GM18909 (cell line): ENCODE data around the gene DNM3.

ENCODE experiments used
- ATAC-seq: cut with Tn5 transposase; IDR thresholded peaks from one replicate; pipeline ENCODE4 v1.9.1; 2021; ENCODE audit warnings: mild to moderate bottlenecking; ENCODE audit not compliant: unreplicated experiment, poor library complexity

DNM3 gene

DNA sequence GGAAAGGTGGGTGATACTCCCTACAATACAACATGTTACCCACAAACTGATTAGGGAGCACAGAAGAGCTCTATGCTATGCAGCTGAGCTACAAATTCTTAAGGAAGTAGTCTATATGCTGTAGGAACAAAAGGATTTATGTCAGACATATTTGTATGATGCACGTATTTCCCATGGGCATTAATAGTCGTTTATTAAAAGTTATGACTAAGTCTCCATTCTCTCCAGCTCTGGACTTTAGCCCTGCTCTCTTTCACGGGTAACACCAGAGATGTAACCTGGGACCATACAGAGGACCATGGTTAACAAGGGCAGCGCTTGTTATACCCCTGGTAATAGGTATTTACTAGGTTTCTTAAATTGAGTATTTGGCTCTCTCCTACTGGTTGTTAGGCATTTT lies 411.0 kb downstream of the DNM3 start:
- no peak for ATAC-seq

DNA sequence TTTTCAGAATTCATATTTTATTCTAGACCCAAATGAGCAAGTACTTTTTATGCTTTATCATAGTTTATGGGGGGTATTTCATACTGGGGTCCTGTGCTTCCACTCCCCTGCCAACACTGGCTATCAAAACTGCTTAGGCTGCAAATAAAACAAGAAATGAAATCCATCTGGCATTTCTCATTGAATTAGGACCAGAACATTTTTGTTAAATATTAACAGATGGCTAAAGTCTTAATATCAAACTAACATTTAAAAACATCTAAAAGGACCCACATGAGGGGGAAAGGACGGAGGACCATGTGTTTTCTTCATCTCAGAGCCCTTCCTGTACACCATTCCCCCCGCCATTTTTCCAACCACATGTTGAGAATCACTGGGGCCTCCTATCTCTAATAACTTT lies 411.7 kb downstream of the DNM3 start:
- ATAC-seq: no peak

DNA sequence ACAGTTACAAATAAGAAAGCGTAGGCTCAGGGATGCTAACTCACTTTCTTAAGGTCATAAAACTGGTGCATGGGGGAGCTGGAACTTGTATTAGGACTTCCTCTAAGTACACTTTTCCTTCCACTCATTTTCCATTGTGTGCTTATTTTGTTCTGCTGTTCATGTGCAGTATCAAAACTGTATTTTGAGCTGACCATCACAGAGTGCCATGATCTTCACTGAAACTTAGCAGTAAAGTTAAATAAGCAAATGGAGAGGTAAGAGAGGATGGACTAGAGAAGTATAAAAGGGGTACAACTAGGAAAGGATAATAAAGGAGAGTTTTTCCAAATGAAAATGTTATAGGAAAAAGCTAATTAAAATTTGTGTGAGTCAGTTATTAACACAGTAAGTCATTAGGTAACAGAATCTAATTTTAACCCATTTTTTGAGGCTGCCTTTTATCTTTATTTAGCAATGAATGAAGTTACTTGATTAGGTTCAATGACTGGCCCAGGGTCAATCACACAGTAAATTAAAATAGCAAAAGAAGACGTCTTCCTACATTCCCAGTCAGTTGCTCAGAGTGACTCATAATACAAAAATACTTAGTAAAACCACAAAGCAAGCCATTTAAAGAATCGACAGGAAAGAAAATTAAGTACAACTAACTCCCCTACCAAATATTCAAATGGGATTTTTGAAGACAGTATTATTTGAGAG lies 413.4 kb downstream of the DNM3 start:
- ATAC-seq: no peak

DNA sequence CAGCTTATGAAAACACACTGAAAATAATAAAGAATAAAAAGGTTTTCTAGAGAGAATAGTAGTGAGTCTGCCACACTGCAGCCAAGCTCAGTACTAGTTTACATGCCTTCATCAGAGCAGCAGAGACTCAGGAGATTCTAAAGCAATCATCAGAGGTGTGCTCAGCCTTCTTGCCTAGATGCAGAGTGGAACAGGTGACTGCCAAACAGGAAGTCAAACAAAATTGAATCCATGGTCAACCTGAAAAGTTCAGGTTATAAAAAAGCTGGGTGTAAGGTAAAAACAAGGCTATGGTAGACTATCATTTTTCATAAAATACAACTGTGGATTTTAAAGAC lies 413.9 kb downstream of the DNM3 start:
- no peak for ATAC-seq

DNA sequence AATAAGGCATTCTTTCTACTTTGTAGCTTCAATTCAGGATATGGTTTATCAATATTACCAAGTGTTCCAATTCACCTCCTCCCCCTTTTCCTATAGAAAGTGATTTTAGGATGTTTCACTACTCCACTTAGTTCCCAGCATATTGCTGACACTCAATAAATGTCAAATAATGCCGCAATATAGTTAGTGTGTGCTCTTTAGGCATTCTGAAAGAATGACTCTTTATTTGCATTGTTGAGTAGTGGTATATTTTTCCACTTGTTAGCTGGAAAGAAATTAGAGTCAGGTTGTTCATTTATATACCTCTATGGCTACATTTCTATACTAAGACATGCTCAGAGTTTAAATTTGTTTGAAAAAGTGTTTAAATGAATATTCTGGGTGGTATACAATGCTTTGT lies 424.6 kb downstream of the DNM3 start:
- ATAC-seq: no peak

DNA sequence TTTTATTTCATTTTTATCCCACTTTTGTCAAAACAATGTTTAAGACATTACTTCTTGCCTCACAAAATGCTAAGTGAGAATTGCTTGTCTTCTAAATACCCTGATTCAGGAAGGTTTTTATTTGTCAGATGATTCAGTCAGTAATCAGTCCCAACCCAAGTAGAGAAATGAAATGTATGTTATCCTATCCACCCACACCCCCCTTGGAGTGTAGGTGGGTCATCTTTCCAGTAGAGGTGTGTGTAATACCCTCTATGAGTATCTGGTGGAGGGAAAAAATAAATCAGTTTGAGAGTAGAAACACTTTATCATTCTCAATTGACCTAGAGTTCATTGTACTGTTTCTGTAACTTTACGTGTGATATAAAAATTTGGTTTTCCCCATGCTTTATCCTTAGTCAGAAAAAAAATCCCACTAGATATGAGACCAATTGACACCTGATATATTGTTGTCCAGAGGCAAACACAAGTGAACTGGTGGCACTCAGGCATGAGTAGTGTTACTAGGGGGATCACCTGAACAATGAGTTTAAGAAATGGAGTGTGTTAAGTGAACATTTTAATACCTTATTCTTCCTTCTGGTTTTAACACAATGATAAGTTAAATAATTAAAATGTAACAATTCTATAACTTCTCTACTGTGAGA lies 425.4 kb downstream of the DNM3 start:
- ATAC-seq: no peak

DNA sequence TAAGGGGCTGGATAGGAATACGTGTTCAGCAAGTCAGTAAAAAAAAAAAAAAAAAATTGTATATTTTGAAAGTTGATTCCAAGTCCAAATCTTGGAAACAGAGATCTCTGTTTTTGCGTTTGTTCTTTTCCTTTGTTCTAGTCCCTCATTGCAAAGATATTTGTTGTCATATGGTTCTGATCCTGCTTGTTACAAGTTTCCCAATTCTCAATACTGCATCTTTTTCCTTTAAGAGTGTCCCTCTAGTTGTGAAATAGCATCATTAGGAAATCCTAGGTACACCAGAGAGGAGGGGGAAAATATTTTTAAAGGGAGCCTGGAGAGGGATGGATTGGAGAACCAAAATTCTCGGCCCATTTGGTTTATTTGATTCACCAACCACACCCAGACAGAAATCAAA lies 426.9 kb downstream of the DNM3 start:
- ATAC-seq: no peak

DNA sequence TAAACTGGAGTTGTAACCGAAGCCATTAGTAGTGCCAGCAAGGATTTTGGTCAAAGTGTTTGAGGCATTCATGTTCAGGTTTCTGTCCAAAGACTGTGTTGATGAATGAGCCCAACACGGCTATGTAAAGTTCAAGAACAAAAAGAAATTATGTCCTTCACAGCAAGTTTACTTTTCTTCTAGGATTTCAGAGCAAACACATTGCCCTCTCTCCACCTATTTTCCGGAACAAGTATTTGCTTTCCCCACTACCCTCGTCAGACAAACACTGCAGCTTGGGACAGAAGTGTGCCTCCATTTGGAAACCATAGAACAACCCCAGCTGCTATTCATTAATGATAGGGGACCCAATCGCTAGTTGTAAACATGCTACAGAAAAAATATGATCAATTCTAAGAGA lies 427.8 kb downstream of the DNM3 start:
- no peak for ATAC-seq

DNA sequence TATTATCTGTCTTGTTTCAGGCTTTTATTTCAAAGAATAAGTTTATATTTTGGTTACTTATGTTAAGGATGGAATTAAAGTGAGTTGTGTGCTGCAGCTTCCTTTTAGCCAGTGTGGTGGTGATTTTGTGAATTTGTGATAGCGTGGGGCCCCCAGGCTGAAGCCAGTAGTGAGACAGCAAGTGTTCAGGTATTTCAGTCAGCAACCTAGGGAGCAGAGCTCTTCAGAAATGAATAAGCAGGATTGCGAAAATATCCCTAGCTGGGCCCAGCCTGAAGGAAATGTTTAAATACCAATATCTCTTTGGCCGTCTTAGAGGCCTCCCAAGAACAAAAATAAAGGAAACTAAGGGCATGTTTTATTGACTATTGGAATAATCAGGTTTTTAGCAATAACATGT lies 428.3 kb downstream of the DNM3 start:
- ATAC-seq: no peak

DNA sequence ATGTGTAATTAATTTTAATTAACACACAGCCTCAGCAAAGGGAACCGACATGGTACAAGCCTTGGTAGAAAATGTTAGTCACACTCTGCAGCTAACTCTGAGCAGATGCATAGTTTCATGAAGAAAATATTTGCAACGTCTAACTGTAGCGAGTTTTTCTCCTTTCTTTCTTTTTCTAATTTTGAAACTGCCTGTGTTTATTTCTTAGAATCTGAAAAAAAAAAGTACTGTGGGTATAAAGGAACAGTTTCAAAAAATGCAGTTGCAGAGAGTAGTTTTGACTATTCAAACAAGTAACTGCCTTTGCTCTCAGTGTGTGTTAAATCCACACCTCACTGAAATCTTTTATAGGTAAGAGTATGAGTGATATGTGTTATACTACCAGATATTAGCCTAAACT lies 429.3 kb downstream of the DNM3 start:
- no peak for ATAC-seq

DNA sequence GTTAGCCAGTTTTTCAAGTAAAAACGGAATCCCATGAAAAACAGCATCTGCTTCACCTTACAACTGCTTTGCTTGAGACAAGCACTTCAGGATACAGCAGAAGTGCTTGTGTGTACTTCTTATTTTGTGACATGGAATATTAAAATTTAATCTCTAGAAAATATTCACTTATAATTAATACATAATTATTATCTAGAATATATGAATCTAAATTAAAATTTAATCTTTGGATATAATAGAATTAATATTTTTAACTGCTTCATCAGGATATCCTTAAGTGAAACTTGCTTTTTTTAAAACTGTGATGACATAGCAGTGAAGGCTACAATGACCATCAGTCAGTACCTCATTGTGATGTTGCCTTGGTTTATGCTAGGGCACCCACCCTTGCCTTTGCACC lies 430.8 kb downstream of the DNM3 start:
- no peak for ATAC-seq

DNA sequence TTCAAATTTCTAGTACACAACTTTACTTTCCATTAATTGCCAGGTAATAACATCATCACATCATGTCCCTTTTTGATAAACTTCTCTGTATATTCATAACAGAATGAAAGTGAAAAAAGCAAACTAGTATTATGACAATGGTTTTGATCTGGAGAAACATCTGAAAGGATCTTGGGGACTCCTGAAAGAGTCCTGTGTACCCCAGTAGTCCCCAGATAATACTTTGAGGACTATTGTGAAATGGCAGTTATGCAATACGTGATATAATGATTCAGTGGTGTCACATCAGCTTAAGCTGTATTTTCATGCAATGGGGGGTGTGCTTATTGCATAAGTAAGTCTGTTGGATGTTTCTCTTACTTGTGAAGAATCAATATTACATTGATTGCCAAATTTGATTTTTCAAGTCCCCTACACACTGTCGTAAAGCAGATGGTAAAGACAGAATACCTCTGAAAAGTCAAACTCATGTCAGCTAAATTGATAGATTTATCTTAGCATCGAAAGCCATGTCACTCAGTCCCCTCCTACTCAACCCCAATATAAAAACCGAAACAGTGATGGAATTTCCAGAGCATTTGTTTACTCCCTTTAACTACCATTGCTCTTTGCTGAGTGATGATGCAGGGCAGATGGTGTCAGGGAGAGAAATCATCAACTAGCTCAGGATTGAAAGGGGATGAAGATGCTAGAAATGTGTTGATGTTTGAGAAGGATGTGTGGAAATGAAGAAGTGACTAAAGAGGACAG lies 432.5 kb downstream of the DNM3 start:
- ATAC-seq: no peak

DNA sequence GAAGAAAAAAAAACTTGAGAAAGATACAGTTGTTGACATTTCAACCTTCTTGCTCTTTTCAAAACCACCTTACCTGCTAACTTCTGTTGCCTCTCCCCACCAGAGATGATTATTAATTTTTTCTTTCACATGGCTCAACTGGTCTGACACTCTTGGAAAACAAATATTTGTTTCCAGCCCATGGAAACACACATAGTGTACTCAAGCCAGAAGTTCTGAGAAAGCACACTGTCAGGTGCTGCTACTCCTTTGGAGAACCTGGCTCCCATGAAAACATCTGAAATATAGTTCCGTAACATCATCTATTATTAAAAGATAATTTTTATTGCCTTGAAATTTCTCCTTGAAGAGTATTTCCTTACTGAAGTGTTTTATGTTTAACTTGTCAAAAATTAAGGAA lies 434.2 kb downstream of the DNM3 start:
- no peak for ATAC-seq

DNA sequence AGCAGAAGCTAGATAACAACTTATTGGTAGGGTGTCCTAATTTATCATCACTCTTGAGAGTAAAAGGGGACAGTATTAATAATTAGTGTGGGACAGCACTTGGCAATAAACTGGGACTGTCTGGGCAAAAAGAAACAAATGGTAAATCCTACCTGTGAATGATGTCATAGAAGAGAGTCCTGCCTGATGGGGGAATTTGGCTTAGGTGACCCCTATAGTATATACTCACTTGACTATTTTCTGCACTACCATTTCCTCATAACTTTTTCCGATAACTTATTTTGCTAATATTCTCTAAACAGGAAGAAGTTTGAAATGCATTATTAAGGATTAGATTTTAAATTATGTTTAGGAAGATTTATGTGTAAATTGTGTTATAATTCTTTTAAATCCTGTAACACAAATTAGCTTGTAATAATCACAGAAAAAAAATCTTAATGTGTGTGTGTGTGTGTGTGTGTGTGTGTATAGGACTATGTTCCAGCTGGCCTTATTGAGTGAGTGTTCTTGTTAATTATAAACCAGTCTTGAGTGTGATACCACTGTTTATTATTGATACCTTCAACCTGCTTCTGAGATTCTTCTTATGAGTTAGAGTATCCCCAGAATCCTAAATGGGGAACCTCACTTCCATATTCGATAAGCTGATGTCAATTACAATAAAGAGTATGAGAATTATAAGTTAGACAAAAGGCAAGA lies 435.0 kb downstream of the DNM3 start:
- no peak for ATAC-seq

DNA sequence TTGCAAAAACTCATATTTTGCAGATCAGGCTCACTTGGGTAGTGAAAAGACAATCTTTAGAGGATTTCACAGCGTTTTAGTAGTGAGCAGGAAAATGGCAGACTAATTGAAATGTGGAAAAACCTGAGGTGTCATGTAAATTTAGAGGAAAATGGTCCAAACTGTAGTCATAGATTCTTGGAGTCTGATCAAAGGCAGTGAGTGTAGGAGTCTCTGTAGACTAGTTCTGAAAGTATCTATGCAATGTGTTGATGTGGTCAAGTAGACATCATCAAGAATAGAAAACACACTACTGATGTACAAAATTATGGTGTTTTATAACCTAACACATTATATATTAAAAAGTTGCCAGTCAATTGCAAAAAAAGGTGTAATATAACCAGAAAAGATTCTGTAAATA lies 436.0 kb downstream of the DNM3 start:
- no peak for ATAC-seq

DNA sequence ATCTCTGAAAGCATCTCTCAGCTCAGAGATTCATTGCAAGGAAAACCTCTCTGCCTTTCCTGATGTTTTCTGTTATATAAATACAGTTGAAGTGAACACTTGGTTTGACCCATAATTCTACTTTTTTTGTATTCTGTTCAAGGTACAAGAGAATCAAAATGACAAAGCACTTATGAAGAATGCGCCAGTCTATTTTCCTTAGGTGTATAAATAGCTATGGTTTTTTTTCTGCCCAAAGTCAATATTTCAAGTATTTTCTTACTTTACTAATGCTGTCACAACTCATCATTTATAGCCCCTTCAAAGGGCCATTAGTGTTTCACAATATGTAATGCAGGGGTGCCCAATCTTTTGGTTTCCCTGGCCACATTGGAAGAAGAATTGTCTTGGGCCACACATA lies 436.7 kb downstream of the DNM3 start:
- no peak for ATAC-seq

DNA sequence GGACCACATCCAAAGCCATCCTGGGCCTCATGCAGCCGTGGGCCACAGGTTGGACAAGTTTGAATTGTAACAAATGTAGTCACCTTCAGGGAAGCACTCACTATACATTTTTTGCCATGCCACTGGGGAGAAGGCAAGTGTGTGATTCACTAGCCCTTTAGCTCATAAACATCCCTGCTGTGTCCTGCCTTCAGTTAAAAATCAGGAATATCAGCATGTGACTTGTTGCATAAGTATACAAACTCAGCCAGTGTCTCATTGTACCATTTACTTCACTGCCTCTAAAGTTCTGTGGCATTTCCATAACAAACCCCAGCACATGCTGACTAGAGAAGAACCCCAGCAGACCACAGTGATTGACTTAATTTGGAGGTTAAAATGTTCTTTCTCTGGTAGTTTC lies 437.2 kb downstream of the DNM3 start:
- ATAC-seq: no peak

DNA sequence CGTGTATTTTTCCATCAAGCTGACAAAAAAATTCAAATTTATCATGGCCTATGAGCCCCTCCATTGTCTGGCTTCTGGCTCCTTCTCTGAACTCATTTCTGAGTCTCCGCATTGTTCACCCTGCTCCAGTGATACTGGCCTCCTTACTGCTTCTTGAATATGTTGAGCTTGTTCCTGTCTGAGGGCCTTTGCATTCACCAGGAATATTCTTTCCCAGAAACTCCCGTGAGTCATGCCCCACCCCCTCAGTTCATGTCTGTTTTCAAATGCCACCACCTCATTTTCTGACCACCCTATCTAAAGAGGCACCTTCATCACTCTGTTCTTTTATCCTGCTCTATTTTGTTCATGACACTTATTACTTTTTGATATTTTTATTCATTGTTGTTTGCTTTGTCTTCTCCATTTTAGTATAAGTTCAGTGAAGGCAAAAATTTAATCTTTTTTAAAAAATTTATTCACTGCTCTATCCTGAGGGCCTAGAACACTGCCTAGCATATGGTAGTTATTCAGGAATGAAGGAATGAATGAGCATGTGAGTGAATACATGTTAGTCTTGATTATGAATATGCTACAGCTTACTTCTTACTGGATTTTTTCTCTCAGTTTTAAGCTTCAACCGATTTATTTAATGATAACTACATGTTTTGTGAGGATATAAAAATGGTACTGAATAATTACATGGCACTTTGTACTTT lies 438.8 kb downstream of the DNM3 start:
- ATAC-seq: no peak

DNA sequence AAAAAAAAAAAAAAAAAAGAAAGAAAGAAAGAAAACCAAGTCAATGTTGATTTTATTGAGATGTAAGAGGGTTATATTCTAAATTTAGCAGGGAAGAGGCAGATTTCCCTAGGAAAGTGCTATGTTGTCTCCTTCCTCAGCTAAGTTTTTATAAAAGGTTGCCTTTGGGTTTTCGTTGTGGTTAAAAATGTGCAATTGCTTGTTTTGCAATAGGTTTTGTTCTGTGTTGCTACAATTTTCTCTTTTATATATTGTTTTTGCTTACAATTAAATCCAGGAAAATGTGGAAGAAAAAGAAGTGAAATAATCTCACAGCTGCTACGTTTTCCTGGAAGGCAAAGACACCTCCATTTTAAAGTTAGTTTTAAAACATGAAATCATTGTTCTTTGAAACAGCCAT lies 442.5 kb downstream of the DNM3 start:
- no peak for ATAC-seq

DNA sequence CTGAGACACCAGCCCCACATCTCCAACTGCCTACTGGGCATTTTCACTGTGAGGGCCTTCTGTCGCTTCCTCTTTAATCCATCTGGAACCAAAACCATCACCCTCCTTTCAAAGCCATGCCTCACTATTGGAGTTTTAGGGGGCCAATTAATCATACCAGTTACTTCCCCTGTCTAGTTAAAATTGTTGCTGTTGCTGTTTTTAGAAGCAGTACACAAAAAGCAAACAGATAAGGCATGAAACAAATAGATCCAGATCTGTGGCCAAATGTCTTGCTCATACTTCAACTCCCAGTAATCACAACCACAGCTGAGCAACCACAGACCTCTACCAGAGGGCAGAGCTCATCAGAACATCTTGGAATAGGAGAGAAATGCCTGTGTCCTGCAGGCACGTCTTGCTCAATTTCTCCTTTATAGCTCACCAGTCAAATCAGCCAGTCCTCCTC lies 445.4 kb downstream of the DNM3 start:
- no peak for ATAC-seq

DNA sequence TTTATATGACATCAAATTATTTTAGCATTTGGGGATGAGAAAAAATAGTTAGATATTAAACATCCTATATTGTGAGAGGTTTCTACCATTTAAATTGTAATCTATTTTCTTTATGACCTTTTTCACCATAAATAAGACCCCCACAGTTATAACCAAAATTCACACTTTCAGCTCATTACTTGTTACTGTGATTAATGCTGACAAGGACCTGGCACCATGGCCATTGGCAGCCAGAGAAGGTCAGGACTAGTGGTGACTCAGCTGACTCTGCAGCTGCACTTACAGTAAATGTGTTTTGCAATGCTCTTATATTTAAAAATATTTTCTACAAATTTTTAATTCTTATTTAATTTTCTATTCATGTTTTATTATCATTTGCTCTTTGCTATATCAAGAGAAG lies 445.9 kb downstream of the DNM3 start:
- no peak for ATAC-seq
